ENCODE measurements around the gene NLGN2.

The NLGN2 gene

GRCh38 chr17:7403977-7404736 lies 3.5 kb upstream of the NLGN2 start, which contains the start of gene TMEM256:
TSS of gene TMEM256 (minus strand) at chr17:7404097. CDS start at chr17:7404084, 13 bp downstream.
- H3K27me3 ChIP-seq (ENCODE audit: insufficient read depth, poor library complexity, severe bottlenecking) = peaks cover 2% of the 10 kb centered on the region
- TF ChIP-seq CTCF (IDR thresholded peaks at IDR 0.05; ENCODE audit: insufficient read depth, low read length) = no peak
- TF ChIP-seq REST (IDR thresholded peaks at IDR 0.05; ENCODE audit: insufficient replicate concordance, low read depth) = no peak
- TF ChIP-seq POLR2AphosphoS5 (IDR thresholded peaks at IDR 0.05; ENCODE audit: low read depth) = 0 out of 2 replicates have a peak, but pooled peaks have one; percentile 15
- TF ChIP-seq GABPA (IDR thresholded peaks at IDR 0.05; ENCODE audit: low read depth) = no peak
- H3K27ac ChIP-seq (replicated peaks) = peak within 1 kb of the TSS; percentile 64
- H3K4me3 ChIP-seq (replicated peaks; ENCODE audit: insufficient read depth, low read length) = peak within 1 kb of the TSS; percentile 62
- DNase-seq (ENCODE audit: low read depth in 1 of 2, low spot score in 1 of 2) = peak; percentile 77 to 93

- Histone ChIP-seq H3K27ac (replicated peaks) (no peak overlapping the region), H3K27me3 (ENCODE audit: insufficient read depth, poor library complexity, severe bottlenecking) (peaks cover 2% of the 10 kb centered on the region), H3K4me3 (replicated peaks; ENCODE audit: insufficient read depth, low read length) (peak overlapping the region; percentile 54)
- peak in 1 of 2 experiments; percentile 2 for DNase-seq (ENCODE audit: low read depth in 1 of 2, low spot score in 1 of 2)
- TF ChIP-seq REST (IDR thresholded peaks at IDR 0.05; ENCODE audit: insufficient replicate concordance, low read depth) (no peak), GABPA (IDR thresholded peaks at IDR 0.05; ENCODE audit: low read depth) (no peak), CTCF (IDR thresholded peaks at IDR 0.05; ENCODE audit: insufficient read depth, low read length) (no peak), POLR2AphosphoS5 (IDR thresholded peaks at IDR 0.05; ENCODE audit: low read depth) (no peak), SPI1 (IDR thresholded peaks at IDR 0.05; ENCODE audit: borderline replicate concordance, low read depth) (no peak)
These were observed 2.8 kb upstream of the NLGN2 start for GRCh38 chr17:7404737-7405349.

GRCh38 chr17:7405350-7406234 lies 2.1 kb upstream of the NLGN2 start:
- DNase-seq (ENCODE audit: low read depth in 1 of 2, low spot score in 1 of 2) = no peak
- H3K27me3 ChIP-seq (ENCODE audit: insufficient read depth, poor library complexity, severe bottlenecking) = peaks cover 2% of the 10 kb centered on the region
- no peak overlapping the region for H3K27ac ChIP-seq (replicated peaks)
- H3K4me3 ChIP-seq (replicated peaks; ENCODE audit: insufficient read depth, low read length) = no peak overlapping the region
- TF ChIP-seq POLR2AphosphoS5 (IDR thresholded peaks at IDR 0.05; ENCODE audit: low read depth) (no peak), CTCF (IDR thresholded peaks at IDR 0.05; ENCODE audit: insufficient read depth, low read length) (no peak), GABPA (IDR thresholded peaks at IDR 0.05; ENCODE audit: low read depth) (no peak), REST (IDR thresholded peaks at IDR 0.05; ENCODE audit: insufficient replicate concordance, low read depth) (no peak), SPI1 (IDR thresholded peaks at IDR 0.05; ENCODE audit: borderline replicate concordance, low read depth) (no peak)

All from HL-60 (cell line).